Lung (tissue), 12 donors: ENCODE data around the gene DNAJC1. TPM values are rescaled to one million over a fixed set of nuclear protein-coding genes. Genes with fewer than 3 reads are reported as not detected.

Source experiments
- ATAC-seq: fragments of 200-7000 bp; cut with Tn5 transposase; one replicate; pipeline ENCODE4 v1.9.1; 2020; ENCODE audit warnings: moderate number of reproducible peaks; ENCODE audit not compliant: insufficient read depth, low FRiP score
- DNase-seq, 3 donors: peaks; one replicate each; pipeline ENCODE4 v3.0.0-alpha.2; 2013 to 2017
- H3K27ac ChIP-seq, 2 donors: one replicate each; pipeline ENCODE4 v1.5.1; 2013; ENCODE audit warnings: mild to moderate bottlenecking in 2 of 2, moderate library complexity in 2 of 2, control low read depth in 1 of 2, inconsistent platforms in 1 of 2, low read depth in 1 of 2, low read length in 1 of 2
- H3K27me3 ChIP-seq, 3 donors: one replicate each; pipeline ENCODE4 v1.5.1; 2013; ENCODE audit warnings: low read length in 2 of 3; ENCODE audit not compliant: control insufficient read depth in 3 of 3, insufficient read depth in 3 of 3
- H3K36me3 ChIP-seq, 4 donors: one replicate each; pipeline ENCODE4 v1.5.1; 2013; ENCODE audit warnings: low read length in 4 of 4, mild to moderate bottlenecking in 1 of 4, moderate library complexity in 1 of 4; ENCODE audit not compliant: control insufficient read depth in 4 of 4, insufficient read depth in 4 of 4
- H3K4me1 ChIP-seq, 5 donors: one replicate each; pipeline ENCODE4 v1.5.1; 2013; ENCODE audit warnings: low read length in 5 of 5, mild to moderate bottlenecking in 2 of 5, moderate library complexity in 1 of 5; ENCODE audit not compliant: control insufficient read depth in 5 of 5, insufficient read depth in 5 of 5
- H3K4me3 ChIP-seq: one replicate; pipeline ENCODE4 v1.5.1; 2013; ENCODE audit warnings: mild to moderate bottlenecking, control low read depth, moderate library complexity
- H3K9ac ChIP-seq, 2 donors: one replicate each; pipeline ENCODE4 v1.5.1; 2013; ENCODE audit warnings: low read length in 2 of 2, control low read depth in 1 of 2; ENCODE audit not compliant: insufficient read depth in 1 of 2
- H3K9me3 ChIP-seq, 4 donors: one replicate each; pipeline ENCODE4 v1.5.1; 2013; ENCODE audit warnings: low read length in 3 of 4, mild to moderate bottlenecking in 1 of 4, moderate library complexity in 1 of 4; ENCODE audit not compliant: control insufficient read depth in 4 of 4, insufficient read depth in 3 of 4
- WGBS, 2 donors: extraction: QIAGEN DNeasy Blood & Tissue Kit; methylation state at CpG; one replicate each; pipeline ENCODE4 v1.1.7; 2013; 5-methylcytosine and 5-hydroxymethylcytosine counted together
- polyA plus RNA-seq, 2 donors: library from polyadenylated mRNA; stranded (reverse); fragments of 200-250 nt; gene quantifications; one replicate each; pipeline ENCODE4 v1.2.1, GENCODE V29; 2013
- total RNA-seq, 2 donors: library from RNA; depleted of rRNA in 1 of 2; stranded (reverse); fragments of >200 nt in 1 of 2; gene quantifications; one replicate each; pipeline ENCODE4 v1.2.1, GENCODE V29; 2014 to 2021
- TF ChIP-seq, protein P1 (sequence below): IDR thresholded peaks from 2 replicates; pipeline ENCODE4 v1.5.1; 2012; ENCODE audit warnings: mild to moderate bottlenecking; ENCODE audit errors: control extremely low read depth, extremely low read depth
- donor health status: control.
- donor health status: control.
- donor health status: Bipolar disorder and iron deficiency.
- donor health status: healthy.
- donor health status: DM: yes; HTN: yes; CAD: no.

DNAJC1 gene
- total and polyA plus RNA-seq, 4 donors = 31.0 to 38.2 (median 35.6) TPM

DNA sequence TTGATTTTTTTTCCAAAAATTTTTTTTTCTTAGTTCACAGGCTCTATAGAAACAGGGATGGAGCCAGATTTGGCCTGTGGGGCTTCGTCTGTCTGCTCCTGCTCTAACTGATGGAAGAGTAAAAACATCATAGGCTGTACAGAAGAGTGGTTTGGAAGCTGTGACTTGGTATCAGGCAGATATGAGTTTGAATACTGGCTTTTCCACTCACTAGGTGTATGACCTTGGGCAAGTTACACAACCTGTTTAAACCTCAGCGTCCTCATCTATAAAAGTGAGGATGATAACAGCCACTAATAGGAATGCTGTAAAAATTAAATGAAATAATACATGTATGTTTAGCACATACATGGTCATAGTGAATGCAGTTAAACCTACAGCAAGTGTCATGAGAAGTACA lies 26.9 kb upstream of the DNAJC1 start:
- Histone ChIP-seq H3K27ac (no peak overlapping the region), H3K4me1 (peaks cover 0 to 6% (median 0%) of the 10 kb centered on the region in 5 donors), H3K4me3 (no peak overlapping the region), H3K36me3 (no peaks in the 10 kb centered on the region), H3K27me3 (no peaks in the 10 kb centered on the region), H3K9ac (no peak overlapping the region), H3K9me3 (no peaks in the 10 kb centered on the region)
- ATAC-seq (no peak), DNase-seq (no peak)
- 87 to 97% methylated on average over 2 of the region's 2 CpGs for WGBS, 2 donors
- TF ChIP-seq, protein P1, sequence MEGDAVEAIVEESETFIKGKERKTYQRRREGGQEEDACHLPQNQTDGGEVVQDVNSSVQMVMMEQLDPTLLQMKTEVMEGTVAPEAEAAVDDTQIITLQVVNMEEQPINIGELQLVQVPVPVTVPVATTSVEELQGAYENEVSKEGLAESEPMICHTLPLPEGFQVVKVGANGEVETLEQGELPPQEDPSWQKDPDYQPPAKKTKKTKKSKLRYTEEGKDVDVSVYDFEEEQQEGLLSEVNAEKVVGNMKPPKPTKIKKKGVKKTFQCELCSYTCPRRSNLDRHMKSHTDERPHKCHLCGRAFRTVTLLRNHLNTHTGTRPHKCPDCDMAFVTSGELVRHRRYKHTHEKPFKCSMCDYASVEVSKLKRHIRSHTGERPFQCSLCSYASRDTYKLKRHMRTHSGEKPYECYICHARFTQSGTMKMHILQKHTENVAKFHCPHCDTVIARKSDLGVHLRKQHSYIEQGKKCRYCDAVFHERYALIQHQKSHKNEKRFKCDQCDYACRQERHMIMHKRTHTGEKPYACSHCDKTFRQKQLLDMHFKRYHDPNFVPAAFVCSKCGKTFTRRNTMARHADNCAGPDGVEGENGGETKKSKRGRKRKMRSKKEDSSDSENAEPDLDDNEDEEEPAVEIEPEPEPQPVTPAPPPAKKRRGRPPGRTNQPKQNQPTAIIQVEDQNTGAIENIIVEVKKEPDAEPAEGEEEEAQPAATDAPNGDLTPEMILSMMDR = no peak

GRCh38 chr10:22029445-22030236 lies 26.1 kb upstream of the DNAJC1 start:
- H3K27ac ChIP-seq = no peak overlapping the region
- peaks cover 0 to 6% (median 0%) of the 10 kb centered on the region in 5 donors for H3K4me1 ChIP-seq
- TF ChIP-seq, protein P1 = no peak
- no peak overlapping the region for H3K4me3 ChIP-seq
- no peaks in the 10 kb centered on the region for H3K27me3 ChIP-seq
- WGBS, 2 donors = 64 to 83% methylated on average over 12 of the region's 12 CpGs
- H3K9me3 ChIP-seq = no peaks in the 10 kb centered on the region
- no peaks in the 10 kb centered on the region for H3K36me3 ChIP-seq
- no peak overlapping the region for H3K9ac ChIP-seq
- peak in 2 of 3 donors; percentile 42 to 66 for DNase-seq
- ATAC-seq = no peak

- ATAC-seq = no peak
- Histone ChIP-seq H3K27me3 (no peaks in the 10 kb centered on the region), H3K27ac (no peak overlapping the region), H3K36me3 (no peaks in the 10 kb centered on the region), H3K4me3 (no peak overlapping the region), H3K9ac (no peak overlapping the region), H3K9me3 (peaks cover 0 to 6% (median 0%) of the 10 kb centered on the region in 4 donors), H3K4me1 (peaks cover 0 to 9% (median 3%) of the 10 kb centered on the region in 5 donors)
- 89 to 94% methylated on average over 7 of the region's 7 CpGs for WGBS, 2 donors
- TF ChIP-seq, protein P1 = no peak
- DNase-seq = peak in 1 of 3 donors; percentile 40
These were observed 24.1 kb upstream of the DNAJC1 start for GRCh38 chr10:22027364-22028238.
